GM18861 (cell line): Measurements from ENCODE around the gene NLGN4Y.
"Not testable (repeated sequence)": the region's sequence is repeated elsewhere in the genome, so short reads cannot be mapped to it uniquely, and the experiment has no call there.

Experiments
- ATAC-seq: cut with Tn5 transposase; IDR thresholded peaks from one replicate; pipeline ENCODE4 v1.9.1; 2021; ENCODE audit not compliant: unreplicated experiment

The NLGN4Y gene

GRCh38 chrY:14834103-14835060 is 310.1 kb downstream of the NLGN4Y start:
- ATAC-seq = no peak

GRCh38 chrY:14837466-14837865 is 313.1 kb downstream of the NLGN4Y start:
- ATAC-seq = no peak

DNA sequence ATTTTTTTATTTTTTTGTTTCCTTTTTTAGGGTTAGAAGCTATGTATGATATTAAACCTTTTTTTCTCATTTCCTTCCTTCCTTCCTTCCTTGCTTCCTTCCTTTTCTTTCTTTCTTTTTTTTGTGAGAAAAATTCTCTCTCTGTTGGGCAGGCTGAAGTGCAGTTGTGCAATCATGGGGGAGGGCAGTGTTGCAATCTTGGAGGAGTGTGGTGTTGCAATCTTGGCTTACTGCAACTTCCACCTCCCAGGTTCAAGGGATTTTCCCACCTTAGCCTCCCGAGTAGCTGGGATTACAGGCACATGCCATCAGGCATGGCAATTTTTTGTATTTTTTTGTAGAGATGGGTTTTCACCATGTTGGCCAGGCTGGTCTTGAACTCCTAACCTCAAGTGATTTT is 326.4 kb downstream of the NLGN4Y start:
- ATAC-seq = no peak

DNA sequence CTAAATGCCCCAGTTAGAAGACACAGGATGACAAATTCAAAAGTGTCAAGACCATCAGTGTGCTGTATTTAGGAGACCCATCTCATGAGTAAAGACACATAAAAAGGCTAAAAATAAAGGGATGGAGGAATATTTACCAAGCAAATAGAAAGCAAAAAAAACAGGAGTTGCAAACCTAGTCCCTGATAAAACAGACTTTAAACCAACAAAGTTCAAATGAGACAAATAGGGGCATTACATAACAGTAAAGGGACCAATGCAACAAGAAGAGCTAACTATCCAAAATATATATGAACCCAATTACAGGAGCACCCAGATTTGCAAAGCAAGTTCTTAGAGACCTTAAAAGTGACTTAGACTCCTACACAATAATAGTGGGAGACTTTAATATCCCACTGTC is 336.1 kb downstream of the NLGN4Y start:
- ATAC-seq = no peak

DNA sequence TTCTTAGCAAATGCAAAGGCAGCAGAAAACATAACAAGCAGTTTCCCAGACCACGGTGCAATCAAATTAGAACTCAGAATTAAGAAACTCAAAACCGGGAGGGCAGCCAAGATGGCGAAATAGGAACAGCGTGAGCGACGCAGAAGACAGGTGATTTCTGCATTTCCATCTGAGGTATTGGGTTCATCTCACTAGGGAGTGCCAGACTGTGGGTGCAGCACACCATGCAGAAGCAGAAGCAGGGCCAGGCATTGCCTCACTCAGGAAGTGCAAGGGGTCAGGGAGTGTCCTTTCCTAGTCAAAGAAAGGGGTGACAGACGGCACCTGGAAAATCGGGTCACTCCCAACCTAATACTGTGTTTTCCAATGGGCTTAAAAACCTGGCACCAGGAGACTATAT is 336.7 kb downstream of the NLGN4Y start:
- ATAC-seq = not testable (repeated sequence)

GRCh38 chrY:14871971-14872370 is 347.6 kb downstream of the NLGN4Y start:
- no peak for ATAC-seq
